DND-41 (cell line): ENCODE results near the gene SORBS1.

Experiments used
- CTCF ChIP-seq: IDR thresholded peaks from 2 replicates; pipeline ENCODE4 v1.5.1; 2012; ENCODE audit warnings: borderline replicate concordance, low read length, moderate library complexity, mild to moderate bottlenecking; ENCODE audit not compliant: poor library complexity, severe bottlenecking; ENCODE audit errors: extremely low read depth
- EZH2 ChIP-seq: IDR thresholded peaks from 3 replicates; pipeline ENCODE4 v1.6.1; 2012; ENCODE audit warnings: borderline replicate concordance, low read depth, mild to moderate bottlenecking, moderate library complexity, low read length, inconsistent platforms; ENCODE audit not compliant: severe bottlenecking

GRCh38 chr10:95399183-95399582 is 162.0 kb downstream of the SORBS1 start:
- no peak for TF ChIP-seq CTCF
- no peak for TF ChIP-seq EZH2
